Thyroid gland (tissue), 4 donors: ENCODE measurements around the gene ERLIN1. TPM values are rescaled to one million over a fixed set of nuclear protein-coding genes. Genes with fewer than 3 reads are reported as not detected.

ENCODE experiments used
- DNase-seq, 2 donors: peaks; one replicate each; pipeline ENCODE4 v3.0.0-alpha.2; 2019
- H3K27ac ChIP-seq, 3 donors: fragments of 200-600 bp; sonication (generic); 1 replicate in 2 of 3; 2 replicates in 1 of 3; pipeline ENCODE4 v1.5.1; 2016 to 2019; ENCODE audit warnings: mild to moderate bottlenecking in 1 of 3, moderate library complexity in 1 of 3
- H3K27me3 ChIP-seq: fragments of 200-600 bp; sonication (generic); one replicate; pipeline ENCODE4 v1.5.1; 2019
- H3K36me3 ChIP-seq, 2 donors: fragments of 200-600 bp; sonication (generic); one replicate each; pipeline ENCODE4 v1.5.1; 2016 to 2019
- H3K4me1 ChIP-seq, 2 donors: fragments of 200-600 bp; sonication (generic); one replicate each; pipeline ENCODE4 v1.5.1; 2017 to 2019
- H3K4me3 ChIP-seq, 3 donors: fragments of 200-600 bp; sonication (generic); replicated peaks in 1 of 3; 1 replicate in 2 of 3; 2 replicates in 1 of 3; pipeline ENCODE4 v1.5.1; 2016; ENCODE audit warnings: mild to moderate bottlenecking in 1 of 3
- H3K9me3 ChIP-seq: fragments of 200-600 bp; sonication (generic); one replicate; pipeline ENCODE4 v1.5.1; 2017
- CTCF ChIP-seq, 6 experiments: fragments of 200-600 bp in 3 of 6; fragments of 450-650 bp in 3 of 6; sonication (generic) in 3 of 6; IDR thresholded peaks; one replicate each; pipeline ENCODE4 v1.5.1; 2016 to 2019; ENCODE audit warnings: antibody characterized with exemption in 6 of 6, mild to moderate bottlenecking in 2 of 6, inconsistent platforms in 1 of 6, moderate library complexity in 1 of 6
- POLR2A ChIP-seq, 2 donors: fragments of 450-650 bp; IDR thresholded peaks; one replicate each; pipeline ENCODE4 v1.6.1; 2017; ENCODE audit warnings: antibody characterized with exemption in 2 of 2, mild to moderate bottlenecking in 2 of 2, moderate library complexity in 1 of 2
- WGBS, 2 donors: methylation state at CpG; one replicate each; pipeline ENCODE4 v1.1.5; 2017; 5-methylcytosine and 5-hydroxymethylcytosine counted together
- intact Hi-C: fragments of 100-400 bp; cut with DNase I; formaldehyde crosslinking; loops from one replicate; pipeline ENCODE4 v1.15.1; 2023
- total RNA-seq, 4 donors: library from RNA; depleted of rRNA; stranded (reverse); fragments of >200 nt; gene quantifications; one replicate each; pipeline ENCODE4 v1.2.3, GENCODE V29; 2016

ERLIN1 gene
- total RNA-seq, 4 donors from 2014 or later, result 17.9 to 23.5 (median 19.7) TPM

GRCh38 chr10:100101192-100102076 lies 84.4 kb downstream of the ERLIN1 start:
- no peaks in the 10 kb centered on the region for H3K27me3 ChIP-seq
- intact Hi-C loops, result no loop called here
- no peaks in the 10 kb centered on the region for H3K4me1 ChIP-seq
- no peak for DNase-seq
- H3K36me3 ChIP-seq, result no peaks in the 10 kb centered on the region
- no peak overlapping the region for H3K27ac ChIP-seq
- 57 to 62% methylated on average over 6 of the region's 6 CpGs for WGBS, 2 donors
- TF ChIP-seq POLR2A (IDR thresholded peaks at IDR 0.05) (no peak), CTCF (IDR thresholded peaks at IDR 0.05) (no peak)
- H3K9me3 ChIP-seq, result no peaks in the 10 kb centered on the region
- no peak overlapping the region for H3K4me3 ChIP-seq

GRCh38 chr10:100100651-100101184 lies 85.1 kb downstream of the ERLIN1 start:
- 60 to 62% methylated on average over 6 of the region's 6 CpGs for WGBS, 2 donors
- DNase-seq, result no peak
- no peaks in the 10 kb centered on the region for H3K27me3 ChIP-seq
- H3K4me1 ChIP-seq, result no peaks in the 10 kb centered on the region
- TF ChIP-seq POLR2A (IDR thresholded peaks at IDR 0.05) (no peak), CTCF (IDR thresholded peaks at IDR 0.05) (no peak)
- no peak overlapping the region for H3K4me3 ChIP-seq
- intact Hi-C loops, result no loop called here
- no peaks in the 10 kb centered on the region for H3K36me3 ChIP-seq
- H3K27ac ChIP-seq, result no peak overlapping the region
- H3K9me3 ChIP-seq, result no peaks in the 10 kb centered on the region

Other genes starting within 250 kb of the ERLIN1 start
- gene DNMBP, start 176.1 kb downstream of the ERLIN1 start, total RNA-seq, result 10 to 100 TPM; 11.7 to 17.4 (median 13.4) TPM
- gene CPN1, start 104.2 kb downstream of the ERLIN1 start, total RNA-seq, result not detected
- gene CHUK, start 43.6 kb upstream of the ERLIN1 start, total RNA-seq, result 10 to 100 TPM; 26.1 to 30.6 (median 27.4) TPM
- 10 to 100 TPM; 17.1 to 21.1 (median 19.3) TPM for gene CWF19L1, start 81.6 kb upstream of the ERLIN1 start, total RNA-seq
- gene BLOC1S2, start 100.7 kb upstream of the ERLIN1 start, total RNA-seq, result 10 to 100 TPM; 22.6 to 42.2 (median 37.0) TPM
- gene PKD2L1, start 144.2 kb upstream of the ERLIN1 start, total RNA-seq, result not detected
- gene SCD, start 161.2 kb upstream of the ERLIN1 start, total RNA-seq, result 10 to 100 TPM in 1 of 4 donors, 1 to 10 TPM in 3; 2.2 to 29.7 (median 5.1) TPM